PC-3 (cell line): ENCODE results near the gene DYNC1LI2.

Source experiments
- EZH2phosphoT487 ChIP-seq: fragments of 300-600 bp; sonication (generic); IDR thresholded peaks from 2 replicates; pipeline ENCODE4 v1.6.1; 2018; ENCODE audit warnings: mild to moderate bottlenecking, antibody characterized with exemption, low read length, borderline replicate concordance
- TF ChIP-seq, protein P1 (sequence below): fragments of 300-600 bp; sonication (generic); conservative IDR thresholded peaks from 2 replicates; pipeline ENCODE4 v1.5.1; 2017; ENCODE audit warnings: antibody characterized with exemption, low read depth, mild to moderate bottlenecking, low read length

- TF ChIP-seq EZH2phosphoT487: no peak
- TF ChIP-seq, protein P1, sequence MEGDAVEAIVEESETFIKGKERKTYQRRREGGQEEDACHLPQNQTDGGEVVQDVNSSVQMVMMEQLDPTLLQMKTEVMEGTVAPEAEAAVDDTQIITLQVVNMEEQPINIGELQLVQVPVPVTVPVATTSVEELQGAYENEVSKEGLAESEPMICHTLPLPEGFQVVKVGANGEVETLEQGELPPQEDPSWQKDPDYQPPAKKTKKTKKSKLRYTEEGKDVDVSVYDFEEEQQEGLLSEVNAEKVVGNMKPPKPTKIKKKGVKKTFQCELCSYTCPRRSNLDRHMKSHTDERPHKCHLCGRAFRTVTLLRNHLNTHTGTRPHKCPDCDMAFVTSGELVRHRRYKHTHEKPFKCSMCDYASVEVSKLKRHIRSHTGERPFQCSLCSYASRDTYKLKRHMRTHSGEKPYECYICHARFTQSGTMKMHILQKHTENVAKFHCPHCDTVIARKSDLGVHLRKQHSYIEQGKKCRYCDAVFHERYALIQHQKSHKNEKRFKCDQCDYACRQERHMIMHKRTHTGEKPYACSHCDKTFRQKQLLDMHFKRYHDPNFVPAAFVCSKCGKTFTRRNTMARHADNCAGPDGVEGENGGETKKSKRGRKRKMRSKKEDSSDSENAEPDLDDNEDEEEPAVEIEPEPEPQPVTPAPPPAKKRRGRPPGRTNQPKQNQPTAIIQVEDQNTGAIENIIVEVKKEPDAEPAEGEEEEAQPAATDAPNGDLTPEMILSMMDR: no peak
Observed at GRCh38 chr16:66681676-66682075, 69.7 kb downstream of the DYNC1LI2 start.
